ENCODE results near the gene DLX2.

Gene DLX2

DNA sequence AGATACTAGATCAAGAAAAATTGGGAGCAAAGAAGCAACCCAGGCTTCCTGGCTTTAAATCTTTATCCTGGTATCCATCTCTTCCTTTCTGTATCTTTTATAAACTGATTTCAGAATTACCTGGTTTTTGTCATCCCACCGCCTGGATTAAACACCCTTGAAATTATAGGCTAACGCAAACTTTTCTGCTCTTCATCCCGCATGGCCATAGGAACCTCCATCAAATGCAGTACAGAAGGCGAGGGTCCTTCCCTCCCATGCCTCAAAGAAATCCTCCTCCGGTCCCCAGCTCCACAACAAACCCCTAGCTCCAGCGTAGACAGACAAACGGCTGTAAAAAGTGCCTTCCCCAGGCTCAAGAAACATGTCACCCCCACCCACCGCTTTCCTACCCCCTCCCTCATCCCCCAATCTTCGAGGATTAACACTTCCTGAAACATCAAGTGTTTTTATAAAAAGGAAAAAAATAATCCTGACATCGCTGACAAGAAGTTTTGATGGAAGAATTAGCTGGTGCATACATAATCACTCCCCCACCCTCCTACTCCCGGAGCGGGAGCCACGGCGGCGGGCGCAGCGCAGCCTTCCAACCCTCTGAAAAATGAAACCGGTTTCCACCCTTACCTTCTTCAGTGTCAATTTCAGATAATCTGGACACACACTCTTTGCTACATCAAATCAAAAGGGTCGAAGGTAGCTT is 9.8 kb downstream of the DLX2 start:
- no peak for DNase-seq

DNA sequence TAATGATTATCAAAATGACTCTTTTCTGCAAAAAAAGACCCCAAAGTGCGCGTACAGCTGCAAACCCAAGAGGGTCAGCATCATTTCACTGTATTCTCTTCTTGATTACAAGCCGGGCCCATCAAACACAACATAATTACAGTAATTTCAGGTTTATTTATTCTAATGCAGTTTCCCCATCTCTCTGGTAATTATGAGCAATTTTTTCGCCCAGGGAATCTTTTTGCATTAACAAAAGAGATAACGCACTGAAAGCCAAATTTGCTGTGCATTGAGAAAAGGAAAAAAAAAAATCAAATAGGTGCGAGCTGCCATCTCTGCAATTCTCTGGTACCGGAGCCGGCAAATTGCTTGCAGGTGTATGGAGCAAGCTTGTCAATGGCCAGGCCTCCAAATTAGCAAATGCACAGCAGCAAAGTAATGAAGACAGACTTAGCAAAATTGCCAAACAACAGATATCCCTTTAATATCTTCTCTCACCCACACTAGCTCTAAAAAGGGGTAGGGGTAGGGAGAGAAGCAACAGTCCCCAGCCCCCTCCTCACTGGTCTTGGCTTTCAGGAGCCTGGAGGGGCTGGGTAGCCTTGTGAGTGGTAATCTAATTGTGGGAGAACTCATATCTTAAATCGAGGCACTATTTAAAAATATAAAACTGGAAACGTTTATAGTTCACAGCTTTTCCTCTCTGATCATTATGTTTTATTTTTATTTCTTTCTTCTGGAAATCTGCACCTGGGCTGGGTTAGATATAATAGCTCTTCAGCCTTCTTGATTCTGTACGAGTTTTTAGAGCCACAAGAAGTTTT is 10.7 kb downstream of the DLX2 start:
- DNase-seq: no peak

DNA sequence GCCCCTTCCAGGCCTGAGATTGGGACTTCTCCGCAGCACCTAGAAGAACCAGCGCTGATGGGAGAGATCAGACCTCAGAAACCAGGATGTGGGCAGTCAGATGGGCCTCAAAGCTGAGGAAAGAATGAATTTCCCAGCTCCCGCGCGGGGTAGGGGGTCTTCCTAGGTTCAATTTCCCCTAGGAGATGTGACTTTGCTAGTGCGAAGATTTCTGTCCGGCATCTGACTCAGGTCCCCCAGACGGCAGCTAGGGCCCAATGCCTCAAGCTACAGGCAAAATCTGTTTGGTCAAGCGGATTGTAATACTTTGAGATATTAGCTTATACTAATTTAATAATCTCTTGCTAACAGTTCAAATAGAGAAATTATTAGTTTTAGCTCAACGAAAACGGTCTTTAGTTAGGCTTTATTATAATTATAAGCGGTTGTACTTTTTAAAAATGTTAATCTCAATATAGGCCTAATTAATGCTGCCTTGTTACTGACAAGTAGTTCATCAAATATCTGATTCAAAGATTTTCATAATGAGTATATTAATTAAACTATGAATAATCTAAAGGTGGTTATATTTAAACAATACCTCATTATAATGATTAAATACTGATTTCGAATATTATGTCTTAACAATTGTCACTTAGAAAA is 11.6 kb downstream of the DLX2 start:
- DNase-seq: no peak

DNA sequence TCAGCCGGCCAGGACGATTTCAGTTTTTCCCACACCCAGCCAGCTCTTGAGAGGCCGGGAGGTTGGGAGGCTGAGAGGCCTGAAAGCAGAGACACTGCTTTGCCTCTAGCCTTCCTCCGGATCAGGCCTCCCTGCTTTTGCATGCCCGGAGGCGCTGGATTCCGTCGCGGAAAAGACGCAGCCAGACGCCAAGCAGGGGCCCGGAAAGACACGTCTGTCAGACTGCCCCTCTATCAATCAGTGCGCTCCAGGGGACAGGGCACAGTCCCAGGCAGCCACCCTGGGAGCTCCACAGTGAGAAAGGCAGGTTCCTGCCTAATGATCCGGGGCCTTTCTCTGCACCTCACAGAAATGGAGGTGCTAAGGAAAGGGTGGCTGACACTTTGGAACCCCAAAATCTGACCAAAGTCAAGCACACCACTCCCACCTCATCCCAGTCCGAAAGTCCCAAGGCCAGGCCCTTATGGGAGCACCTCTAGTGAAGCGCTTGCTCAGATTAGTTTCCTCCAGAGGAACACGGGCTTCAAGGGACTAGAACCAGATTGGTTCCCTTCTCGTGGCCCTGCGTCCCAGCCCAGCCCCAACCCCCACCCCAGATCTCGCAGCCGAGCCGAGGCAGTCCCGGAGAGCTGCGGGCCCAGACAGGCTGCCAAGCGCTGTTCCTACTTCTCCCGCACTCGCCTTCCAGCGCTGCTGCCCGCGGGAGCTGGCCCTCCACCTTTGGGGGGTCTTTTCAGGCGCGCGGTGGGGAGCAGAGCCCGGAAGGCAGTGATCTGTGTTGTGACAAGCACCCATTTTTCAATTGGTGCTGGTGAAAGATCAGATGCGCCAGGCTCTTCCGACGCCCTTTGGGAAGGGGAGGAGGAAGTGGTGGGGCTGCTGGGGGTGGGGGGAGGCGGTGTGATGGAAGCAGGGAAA is 12.4 kb downstream of the DLX2 start:
- DNase-seq: no peak

DNA sequence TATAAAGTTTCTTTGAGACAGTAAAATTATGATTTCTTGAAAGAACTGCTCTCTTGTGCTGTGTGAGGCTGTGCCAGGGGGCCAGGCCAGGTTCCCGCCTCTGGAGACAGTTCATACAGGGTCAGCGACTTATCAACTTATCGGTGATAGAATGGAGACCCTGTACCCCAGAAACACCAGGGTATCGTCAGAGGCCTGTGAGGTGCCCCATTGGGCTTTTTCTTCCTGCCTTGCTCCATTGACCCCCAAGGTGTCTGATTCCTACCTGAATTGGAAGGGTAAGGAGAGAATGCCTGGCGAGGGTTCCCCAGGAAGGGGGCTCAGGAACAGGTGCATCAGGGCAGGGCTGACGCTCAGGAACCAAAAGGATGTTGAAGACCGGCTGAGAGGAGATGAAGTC is 13.1 kb downstream of the DLX2 start:
- DNase-seq: no peak

DNA sequence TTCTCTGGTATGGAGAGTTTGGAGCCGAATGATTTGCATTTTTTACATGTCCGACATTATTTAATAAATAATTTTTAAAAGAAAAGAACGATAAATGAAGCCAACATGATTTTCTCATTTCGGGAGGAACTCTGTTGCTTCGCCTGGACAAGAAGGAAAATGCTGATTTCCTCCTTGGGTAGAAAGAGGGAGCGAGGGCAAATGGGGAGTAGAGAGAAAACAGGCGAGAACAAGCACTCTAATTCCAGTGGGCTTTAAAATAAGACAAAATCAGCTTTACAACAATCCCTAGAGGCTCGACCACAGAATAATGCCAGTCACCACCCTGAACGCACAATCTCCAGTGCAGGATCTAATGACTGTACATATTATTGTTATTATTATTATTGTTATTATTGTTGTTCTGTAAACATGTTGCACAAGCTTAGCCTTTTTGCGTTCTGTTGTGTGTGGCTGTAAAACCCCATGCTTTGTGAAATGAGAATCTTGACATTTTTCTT is 13.6 kb downstream of the DLX2 start:
- DNase-seq: no peak

DNA sequence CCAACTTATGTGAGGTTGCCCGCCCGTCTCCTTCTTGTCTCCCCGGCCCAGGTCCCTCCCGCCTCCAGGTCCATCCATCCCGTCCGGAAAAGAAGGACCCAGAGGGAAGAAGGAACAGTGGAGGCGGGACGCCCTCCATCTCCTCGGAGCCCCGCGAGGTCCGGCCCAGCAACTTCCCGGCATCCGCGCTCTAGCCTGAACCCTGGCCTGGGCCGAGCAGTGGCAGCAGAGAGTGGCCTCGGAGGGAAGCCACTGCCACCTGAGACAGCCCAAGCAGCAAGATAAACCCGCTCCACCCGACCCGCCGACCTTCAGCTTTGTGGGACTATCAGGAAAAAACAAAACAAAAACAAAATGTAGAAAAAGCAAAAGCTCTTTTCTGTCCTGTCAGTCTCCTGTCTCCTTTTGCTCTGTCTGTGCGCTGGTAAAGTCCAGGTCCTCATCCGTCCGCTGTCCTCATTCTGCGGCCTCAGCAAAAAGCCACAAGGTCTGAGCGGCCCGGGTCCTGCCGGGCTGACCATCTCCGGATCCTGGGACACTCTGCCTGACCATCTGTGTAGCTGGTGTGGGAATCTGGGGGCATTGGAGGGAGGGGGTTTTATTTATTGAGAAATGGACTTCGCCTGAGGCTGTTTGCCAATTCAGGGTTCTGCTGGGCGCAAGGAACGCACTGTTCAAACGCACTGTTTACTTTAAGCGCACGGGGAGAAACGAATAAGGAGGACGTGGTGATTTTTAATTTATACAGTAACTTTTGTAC is 14.3 kb downstream of the DLX2 start:
- no peak for DNase-seq

DNA sequence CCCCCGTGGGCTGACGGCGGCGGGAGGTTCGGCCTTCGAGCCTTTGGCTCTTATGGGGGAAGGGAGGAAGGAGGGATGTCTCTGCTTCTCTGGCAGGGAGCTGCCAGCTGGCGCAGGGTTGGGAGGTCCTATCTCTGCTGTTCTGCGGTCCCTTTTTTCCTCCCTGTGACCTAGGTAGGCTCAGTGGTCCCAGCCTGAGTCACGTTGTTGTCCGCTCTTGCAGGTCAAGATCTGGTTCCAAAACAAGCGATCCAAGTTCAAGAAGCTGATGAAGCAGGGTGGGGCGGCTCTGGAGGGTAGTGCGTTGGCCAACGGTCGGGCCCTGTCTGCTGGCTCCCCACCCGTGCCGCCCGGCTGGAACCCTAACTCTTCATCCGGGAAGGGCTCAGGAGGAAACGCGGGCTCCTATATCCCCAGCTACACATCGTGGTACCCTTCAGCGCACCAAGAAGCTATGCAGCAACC is 14.9 kb downstream of the DLX2 start:
- no peak for DNase-seq

DNA sequence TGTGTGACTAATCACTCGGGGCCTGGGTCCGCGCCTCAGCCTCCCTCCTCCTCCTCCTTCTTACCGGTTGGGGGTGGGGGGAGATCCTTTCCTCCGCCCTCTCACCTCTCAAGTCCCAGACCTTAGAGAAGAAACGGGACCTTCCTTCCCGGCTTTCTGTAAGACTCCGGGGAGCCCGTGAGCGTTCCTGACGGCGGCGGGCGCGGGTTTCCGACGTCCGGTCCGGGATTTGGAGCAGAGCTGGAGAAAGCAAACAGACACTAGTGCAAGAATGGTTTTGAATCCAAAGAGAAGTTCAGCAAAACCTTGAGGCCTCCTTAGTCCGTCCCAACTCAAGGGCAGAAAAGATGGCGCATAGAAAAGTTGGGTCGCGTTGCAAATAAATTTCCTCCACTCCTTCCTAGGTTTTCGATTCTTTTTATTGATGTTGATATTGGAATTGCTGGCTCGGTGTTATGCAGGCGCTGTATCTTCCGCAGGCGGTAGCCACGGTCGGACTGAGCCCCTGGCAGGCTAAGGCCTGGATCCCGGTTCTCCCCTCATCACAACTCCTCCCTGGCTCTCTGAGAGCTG is 15.4 kb downstream of the DLX2 start:
- DNase-seq: no peak

DNA sequence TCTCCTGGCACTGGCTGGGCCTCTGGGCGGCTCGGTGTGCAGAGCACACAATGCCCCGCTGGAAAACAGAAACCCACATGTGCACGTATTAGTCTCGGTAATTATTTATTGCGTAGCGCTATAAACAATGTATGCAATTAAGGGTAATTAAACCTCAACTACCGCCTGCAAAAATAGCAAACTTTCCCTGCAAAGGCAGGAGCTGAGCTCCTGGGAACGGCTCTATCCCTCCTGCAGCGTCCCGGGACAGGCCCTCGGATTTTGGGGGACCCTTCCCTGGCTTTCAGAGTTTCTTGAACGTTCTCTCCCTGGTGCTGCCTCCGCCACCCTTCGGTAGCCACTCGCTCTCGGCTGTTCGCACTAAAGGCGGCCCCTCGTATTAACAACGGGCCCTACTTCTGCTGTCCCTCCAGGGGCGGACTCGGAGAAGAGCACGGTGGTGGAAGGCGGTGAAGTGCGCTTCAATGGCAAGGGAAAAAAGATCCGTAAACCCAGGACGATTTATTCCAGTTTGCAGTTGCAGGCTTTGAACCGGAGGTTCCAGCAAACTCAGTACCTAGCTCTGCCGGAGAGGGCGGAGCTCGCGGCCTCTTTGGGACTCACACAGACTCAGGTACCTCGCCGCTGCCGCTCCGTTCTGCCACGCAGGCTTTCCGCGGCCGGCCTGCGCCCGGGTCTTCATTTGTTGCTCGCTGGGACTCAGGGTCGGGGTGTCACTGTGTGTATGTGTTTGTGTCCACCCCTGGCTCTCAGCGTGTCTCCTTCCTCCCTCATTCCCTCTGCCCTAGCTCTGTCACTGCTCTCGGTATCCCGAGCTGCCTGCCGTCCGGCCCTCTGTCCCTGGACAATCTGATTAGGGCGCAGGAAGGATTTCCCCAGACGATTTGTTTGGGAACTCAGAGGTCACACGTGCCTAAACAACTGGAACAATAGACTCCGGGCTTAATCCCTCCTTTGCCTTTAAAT is 16.2 kb downstream of the DLX2 start:
- DNase-seq: peak; percentile 58 to 62

DNA sequence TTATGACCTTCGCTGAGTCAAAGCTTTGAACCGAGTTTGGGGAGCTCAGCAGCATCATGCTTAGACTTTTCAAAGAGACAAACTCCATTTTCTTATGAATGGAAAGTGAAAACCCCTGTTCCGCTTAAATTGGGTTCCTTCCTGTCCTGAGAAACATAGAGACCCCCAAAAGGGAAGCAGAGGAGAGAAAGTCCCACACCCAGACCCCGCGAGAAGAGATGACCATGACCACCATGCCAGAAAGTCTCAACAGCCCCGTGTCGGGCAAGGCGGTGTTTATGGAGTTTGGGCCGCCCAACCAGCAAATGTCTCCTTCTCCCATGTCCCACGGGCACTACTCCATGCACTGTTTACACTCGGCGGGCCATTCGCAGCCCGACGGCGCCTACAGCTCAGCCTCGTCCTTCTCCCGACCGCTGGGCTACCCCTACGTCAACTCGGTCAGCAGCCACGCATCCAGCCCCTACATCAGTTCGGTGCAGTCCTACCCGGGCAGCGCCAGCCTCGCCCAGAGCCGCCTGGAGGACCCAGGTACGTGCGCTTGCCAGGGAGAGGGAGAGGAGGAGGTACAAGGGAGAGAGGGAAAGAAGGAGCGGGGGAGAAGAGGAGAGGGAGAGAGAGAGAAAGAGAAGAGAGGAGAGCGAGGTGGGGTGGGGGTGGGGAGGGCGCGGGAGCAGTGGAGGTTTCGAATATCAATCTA is 17.1 kb downstream of the DLX2 start, which contains the start of gene DLX1:
Gene DLX1, plus strand, starts transcription at position 48 of the 700 bp plus-strand sequence. Its CDS starts 171 bp downstream, at position 219.
- no peak for DNase-seq

DNA sequence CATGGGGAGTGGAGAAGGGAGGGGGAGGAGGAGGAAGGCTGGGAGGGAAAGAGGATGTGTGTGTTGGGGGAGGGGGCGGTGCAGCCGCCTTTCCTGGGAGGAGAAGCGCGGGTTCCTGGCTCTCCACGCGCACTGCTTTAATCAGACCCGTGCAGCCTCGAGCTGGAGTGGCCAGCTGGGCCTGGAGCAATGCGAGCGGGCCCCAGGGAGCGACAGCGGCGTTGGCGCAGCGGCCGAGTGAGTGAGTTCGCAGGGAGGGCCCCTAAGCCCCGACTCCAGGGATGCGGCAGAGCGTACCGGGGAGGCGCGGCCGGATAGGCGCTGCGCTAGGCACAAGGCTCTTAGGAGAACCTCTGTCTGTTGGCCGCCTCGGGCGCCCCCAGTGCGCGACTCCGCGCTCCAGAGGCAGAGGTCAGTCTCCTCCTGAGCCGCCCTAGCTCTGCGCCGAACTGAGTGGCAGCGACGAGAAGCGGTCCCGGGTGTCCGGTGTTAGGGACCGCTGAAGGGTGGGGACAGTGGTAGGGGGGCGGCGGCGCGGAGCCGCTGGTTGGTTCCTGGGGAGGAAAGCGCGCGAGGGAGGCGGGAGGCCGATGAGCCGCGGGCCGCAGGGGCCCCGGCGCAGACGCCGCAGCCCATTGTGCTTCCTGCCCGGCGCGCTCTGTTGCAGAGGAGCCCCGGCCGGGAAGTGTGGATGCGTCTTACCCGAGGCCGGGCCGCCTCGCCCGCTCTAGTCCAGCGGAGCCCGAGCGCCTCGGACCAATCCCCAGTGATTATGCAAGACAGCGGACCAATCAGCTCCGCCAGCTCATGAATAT is 17.8 kb downstream of the DLX2 start:
- DNase-seq: peak; percentile 55 to 74

DNA sequence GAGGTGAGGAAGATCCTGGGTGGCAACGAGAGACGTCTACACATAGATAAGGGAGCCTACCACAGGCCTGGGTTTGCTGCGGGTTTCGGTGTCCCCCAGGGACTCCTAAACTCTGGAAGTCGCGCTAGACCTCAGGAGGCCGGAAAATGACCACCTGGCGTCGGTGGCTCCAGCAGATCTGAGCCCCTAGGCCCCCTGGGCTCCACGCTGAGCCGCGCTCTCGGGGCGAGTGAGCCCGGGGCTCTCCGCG is 18.4 kb downstream of the DLX2 start:
- no peak for DNase-seq

DNA sequence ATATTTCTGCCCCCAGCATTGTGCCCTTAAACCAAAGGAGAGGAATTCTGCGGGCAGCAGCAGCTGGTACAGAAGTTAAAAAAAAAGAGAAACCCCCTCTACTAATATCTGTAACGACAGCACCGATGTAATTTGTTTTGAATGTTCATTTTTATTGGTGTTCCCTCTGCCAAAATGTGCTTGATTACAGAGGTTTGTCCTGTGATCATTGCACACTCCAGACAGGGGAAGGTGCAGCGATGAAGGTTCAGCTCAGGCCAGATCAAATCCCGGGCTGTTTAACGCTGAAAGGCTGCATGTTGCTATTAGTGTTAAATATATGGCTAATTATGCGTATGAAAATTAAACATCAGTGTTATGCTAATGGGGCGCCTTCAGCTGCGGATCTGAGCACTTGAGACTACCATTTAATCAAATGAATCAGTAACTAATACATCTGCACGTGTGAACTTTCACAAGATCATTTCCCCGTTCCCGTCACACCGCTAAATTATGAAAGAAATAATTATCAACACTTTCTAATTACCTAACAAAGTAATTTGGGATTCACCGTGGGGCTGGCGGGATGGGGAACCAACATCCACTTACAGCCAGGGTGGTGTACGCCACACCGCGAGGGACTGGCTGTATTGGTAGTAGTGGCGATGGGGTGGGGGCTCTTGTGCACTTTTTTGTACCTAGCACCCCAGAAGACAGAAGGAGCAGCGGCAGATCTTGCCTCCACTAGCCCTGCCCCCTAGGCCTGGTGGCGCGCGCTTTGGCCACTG is 18.9 kb downstream of the DLX2 start:
- no peak for DNase-seq

DNA sequence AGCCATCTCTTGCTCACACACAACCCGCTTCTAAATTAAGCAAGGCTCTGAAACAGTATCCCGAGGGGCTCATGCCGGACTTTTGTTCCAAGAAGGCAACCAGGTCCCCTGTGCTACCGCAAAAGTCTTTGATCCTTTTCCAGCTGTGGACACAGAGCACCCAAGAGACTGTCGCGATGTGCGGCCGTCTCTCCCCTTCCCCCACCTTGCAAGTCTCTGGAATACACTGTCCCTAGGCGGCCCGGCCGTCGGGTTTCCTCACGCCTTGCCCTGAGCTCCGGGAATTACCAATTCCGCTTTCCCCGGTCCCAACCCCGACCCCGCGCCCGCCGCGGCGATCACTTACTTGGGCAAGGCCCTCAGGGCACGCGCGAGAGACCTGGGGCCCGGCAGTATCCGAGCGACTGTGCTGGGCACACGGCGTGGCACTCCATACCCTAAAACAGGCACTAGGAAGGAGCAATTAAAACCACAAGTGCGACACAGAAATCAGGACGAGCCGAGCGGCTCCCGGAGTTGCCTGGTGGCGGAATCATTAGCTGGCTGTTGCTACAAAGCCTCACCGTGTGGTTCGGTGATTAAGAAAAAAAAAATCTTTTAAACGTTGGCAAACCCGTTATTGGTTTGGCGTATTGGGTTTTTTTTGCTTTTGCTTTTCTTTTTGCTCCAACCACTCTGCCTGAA is 19.6 kb downstream of the DLX2 start:
- DNase-seq: no peak

DNA sequence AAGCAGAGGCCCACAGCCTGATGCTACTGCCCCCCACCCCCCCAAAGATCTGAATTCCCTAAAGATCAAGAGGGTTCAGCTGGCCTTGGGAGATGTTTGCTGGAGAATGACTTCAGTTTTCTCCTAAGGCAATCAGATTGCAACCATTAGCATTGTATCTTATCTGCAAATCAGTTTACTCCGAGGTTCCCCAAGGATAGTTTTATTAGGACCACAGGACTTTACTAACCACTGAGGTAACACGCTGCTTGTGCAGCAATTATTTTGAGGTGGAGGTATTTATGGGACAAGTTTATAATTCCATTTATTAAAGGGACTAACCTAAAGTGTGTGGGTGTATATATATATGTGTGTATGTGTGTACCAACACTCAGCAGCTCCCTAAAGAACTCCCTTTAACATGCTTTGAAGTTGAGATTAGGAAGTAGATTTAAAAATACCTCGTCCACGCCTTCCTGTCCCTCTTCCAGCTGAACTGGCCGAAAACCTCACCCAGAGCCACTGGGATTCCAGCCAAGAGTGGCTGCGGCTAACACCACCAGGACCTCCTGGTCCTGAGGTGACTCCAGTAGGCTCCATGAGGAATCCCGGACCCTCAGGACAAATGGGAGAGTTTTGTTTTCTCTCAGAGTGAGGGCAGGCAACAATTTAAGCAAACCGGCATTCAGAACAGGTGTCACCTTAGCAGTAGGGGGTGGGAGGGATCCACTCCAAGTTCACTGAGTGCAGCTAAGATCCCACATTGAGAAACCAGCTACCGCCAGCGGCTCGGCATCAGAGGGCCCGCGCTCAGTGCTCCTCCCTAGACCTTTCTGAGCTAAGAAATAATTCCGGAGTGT is 20.4 kb downstream of the DLX2 start:
- DNase-seq: no peak

Data from CD4-positive, alpha-beta T cell treated with Interleukin-1 beta for 1 hour (primary cell).